Vagina (tissue), 2 donors: ENCODE results near the gene AGMAT.

Experiments used
- CTCF ChIP-seq, 3 experiments: fragments of 450-650 bp in 2 of 3; fragments of 200-600 bp in 1 of 3; sonication (generic) in 1 of 3; IDR thresholded peaks; one replicate each; pipeline ENCODE4 v1.5.1; 2017 to 2019; ENCODE audit warnings: antibody characterized with exemption in 3 of 3, mild to moderate bottlenecking in 2 of 3, moderate library complexity in 2 of 3
- POLR2AphosphoS5 ChIP-seq, 2 donors: sonication (generic); formaldehyde crosslinking; IDR thresholded peaks; one replicate each; pipeline ENCODE4 v1.9.0; 2017; ENCODE audit warnings: antibody characterized with exemption in 2 of 2, mild to moderate bottlenecking in 2 of 2, low read depth in 1 of 2; ENCODE audit not compliant: insufficient read depth in 1 of 2

- TF ChIP-seq CTCF (IDR thresholded peaks at IDR 0.05) (no peak), POLR2AphosphoS5 (IDR thresholded peaks at IDR 0.05; ENCODE audit: insufficient read depth in 1 of 2, low read depth in 1 of 2) (no peak)
These were observed 24.8 kb upstream of the AGMAT start for GRCh38 chr1:15609631-15610030.
